SK-MEL-5 (cell line): ENCODE measurements around the gene KLF9. TPM values are rescaled to one million over a fixed set of nuclear protein-coding genes. Genes with fewer than 3 reads are reported as not detected.

Experiments used
- DNase-seq: peaks from one replicate; pipeline ENCODE4 v3.0.0-alpha.2; 2016; ENCODE audit warnings: low read depth, low spot score
- in situ Hi-C: cut with HindIII; loops from 2 replicates; pipeline ENCODE4 v1.10.0; 2016; ENCODE audit warnings: low sequenced_read_pairs, high pct_unique_total_duplicates, low pct_unique_long_range_greater_than_20kb
- polyA plus RNA-seq, 2 experiments: library from polyadenylated mRNA; depleted of rRNA; stranded (reverse); fragments of >200 nt; gene quantifications; 2 replicates each; pipeline ENCODE4 v1.2.3, GENCODE V29; 2015
- total RNA-seq: library from RNA; depleted of rRNA; stranded (reverse); fragments of >200 nt; shearing (Covaris generic); gene quantifications from 2 replicates; pipeline ENCODE4 v1.2.3, GENCODE V29; 2014; rRNA removed

The KLF9 gene
- 42.7 and 43.1 TPM in 2 replicates for total RNA-seq
- polyA plus RNA-seq (2015; cell fraction: cytosol; rRNA removed): 75.5 and 93.3 TPM in 2 replicates
- 50.7 and 61.4 TPM in 2 replicates for polyA plus RNA-seq (2015; cell fraction: nucleus; rRNA removed)

DNA sequence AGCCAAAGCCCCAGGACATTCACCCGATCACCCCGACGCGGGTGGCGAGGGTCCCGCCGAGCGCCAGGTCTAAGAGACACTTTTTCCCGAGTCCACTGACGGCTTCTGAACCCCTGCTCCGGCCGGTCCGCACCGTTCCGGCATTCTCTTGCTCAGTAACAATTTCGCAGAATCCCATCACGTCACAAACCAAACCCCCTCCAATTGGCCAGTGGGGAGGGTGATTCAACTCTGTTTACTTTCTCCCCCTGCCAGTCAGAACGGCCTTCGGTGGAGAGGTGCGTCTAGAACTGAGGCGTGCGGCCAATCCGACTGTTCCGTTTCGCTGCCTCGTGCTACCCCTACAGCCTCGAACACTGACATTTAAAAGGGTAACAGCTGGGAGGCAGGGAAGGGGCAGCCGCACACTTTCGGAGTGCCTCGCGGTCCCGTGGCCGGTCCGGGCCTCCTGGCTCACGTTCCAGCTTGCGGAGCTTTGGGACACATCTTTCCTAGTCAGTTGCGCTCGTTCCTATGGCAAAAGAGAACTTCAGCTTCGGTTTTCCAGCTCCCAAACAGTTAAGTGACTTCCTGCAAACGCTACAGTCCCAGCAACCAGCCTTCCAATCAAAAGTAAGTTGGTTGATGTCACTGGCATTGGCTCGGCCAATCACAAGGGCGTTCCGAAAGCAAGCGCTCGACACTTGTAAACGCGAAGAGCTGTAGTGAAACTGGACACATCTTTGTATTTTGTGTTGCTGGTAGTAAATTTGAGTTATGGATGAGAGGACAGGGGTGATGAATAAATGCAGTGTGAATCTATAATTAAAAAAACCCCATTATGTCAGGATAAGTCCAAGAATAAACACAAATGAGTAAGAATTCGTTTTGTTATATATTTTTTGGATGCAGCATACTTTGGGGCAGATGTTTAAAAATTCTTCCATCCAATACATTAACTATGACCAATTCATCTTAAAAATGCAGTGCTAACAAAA lies at the start of gene KLF9:
TSS of gene KLF9 (minus strand) at position 859 of the 977 bp plus-strand sequence. CDS start 1,294 bp downstream, outside the sequence.
- DNase-seq: peak; percentile 97
- in situ Hi-C loops: no loop called here

DNA sequence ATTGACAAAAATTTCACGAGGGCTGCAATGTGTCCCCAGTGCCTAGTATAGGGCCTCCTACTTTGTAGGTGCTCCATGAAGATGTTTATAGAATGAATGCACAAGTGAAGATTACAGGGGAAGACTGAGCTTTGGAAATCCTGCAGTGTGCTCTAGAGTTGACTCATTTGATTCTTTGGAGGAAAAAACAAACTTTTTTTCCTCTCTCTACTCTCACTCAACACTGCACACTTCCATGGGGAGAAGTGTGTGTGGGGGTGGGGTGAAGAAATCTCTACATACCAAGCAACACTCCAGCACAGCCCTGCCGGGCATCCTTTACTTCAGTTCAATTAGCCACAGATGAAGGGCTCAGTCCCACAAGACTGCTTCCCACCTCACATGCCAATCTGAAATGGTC lies 49.4 kb upstream of the KLF9 start:
- in situ Hi-C loops: no loop called here
- no peak for DNase-seq

DNA sequence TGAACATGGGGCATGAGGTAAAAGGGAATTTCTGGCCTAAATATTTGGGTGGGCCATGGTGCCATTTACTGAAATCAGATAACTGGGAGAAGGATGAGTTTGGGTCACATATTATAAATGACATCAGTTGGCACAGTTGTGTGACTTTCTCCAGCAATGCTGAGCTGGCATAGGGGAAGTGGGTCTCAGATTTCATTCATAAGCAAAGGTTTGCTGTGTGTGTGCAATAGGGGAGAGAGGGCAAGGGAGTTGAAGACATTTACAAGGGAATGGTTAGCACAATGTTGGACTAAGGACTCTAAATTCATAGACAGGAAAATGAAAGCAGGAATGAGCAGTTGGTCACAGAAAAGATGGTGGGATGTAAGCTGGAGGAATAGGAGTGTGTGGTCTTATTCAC lies 47.8 kb upstream of the KLF9 start:
- no peak for DNase-seq
- in situ Hi-C loops: no loop called here

DNA sequence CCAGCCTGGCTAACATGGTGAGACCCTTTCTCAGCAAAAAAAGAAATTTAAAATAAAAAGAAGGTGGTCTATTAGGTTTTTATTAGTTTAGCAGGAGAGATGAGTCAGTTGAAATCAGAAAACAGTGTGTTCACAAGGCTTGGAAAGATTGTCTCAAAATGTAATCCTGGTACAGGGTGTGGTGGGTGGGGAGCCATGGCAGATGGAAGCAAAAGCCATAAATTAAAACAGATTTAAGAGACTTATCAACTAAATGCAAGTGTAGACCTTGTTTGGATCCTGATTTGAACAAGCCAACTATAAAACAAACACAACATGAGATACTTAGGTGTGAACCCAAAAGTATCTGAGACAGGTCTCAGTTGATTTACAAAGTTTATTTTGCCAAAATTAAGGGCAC lies 42.8 kb upstream of the KLF9 start:
- in situ Hi-C loops: no loop called here
- no peak for DNase-seq

DNA sequence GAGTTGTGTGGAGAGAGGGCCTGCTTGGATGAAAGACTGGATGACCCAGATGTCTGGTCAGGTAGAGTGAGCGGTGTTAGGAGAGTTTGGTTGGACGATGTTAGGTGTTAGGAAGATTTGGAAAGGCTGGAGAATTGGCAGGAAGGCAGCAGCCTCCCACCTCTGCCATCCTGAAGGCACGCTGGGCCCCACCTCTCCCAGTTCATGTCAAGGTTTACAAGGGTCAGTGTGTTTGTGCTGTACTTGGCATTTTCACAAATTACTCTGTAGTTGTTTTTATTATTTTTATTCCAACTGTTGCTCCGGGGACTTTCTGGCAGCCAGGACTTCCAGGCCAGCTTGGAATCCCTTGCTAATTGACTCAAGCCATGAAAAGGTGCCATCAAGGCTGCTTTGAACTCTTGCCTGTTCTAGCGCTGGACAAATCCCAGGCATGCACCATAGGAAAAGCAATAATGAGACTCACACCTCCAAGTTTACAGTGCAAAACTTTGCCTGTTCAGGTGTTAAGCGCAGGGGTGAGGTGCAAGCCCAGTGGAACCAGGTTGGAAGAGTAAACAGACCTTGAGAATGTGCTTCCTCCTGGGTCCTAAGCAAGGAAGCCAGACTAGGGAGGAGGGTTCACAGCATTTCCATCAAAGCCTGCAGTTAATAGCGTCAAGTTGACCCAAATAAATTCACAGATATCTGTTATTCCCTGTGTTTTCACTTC lies 41.7 kb upstream of the KLF9 start:
- no peak for DNase-seq
- in situ Hi-C loops: no loop called here

DNA sequence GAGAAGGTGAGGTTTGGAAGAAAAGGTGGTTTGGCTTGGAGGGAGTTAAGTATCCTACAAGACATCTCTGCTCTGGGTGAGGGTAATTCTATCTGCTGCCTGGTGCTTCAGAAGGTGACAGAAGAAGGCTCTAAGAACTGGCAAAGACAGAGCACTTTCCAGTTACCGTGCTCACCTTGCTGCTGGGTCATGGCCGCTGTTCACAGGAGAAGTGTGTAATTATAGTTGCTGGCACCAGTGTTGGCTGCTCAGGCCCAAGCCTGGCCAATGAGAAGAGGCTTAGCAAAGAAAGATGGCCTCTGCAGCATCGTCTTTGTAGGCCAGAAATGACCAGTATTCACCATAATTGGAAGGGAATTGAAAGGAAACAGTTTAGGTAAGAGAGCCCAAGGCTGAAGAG lies 37.9 kb upstream of the KLF9 start:
- in situ Hi-C loops: no loop called here
- no peak for DNase-seq

DNA sequence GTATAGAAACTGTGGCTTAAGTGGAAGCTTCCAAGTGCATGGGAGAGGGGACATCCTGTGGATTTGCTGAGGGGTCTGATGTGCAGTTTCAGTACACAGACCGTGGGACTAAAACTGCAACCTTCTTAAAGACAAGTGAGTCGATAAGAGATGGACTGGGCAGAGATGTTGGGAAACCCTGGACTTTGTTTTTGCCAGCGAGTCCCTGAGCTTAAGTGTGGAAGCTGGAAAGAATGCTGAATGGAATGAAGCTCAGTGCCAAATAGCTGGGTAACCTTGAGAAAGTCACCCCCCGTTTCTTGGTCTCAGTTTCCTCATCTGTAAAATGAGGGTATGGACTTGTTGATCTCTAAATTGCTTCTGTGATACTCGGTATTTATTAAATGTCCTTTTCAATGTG lies 37.3 kb upstream of the KLF9 start:
- no peak for DNase-seq
- in situ Hi-C loops: no loop called here

DNA sequence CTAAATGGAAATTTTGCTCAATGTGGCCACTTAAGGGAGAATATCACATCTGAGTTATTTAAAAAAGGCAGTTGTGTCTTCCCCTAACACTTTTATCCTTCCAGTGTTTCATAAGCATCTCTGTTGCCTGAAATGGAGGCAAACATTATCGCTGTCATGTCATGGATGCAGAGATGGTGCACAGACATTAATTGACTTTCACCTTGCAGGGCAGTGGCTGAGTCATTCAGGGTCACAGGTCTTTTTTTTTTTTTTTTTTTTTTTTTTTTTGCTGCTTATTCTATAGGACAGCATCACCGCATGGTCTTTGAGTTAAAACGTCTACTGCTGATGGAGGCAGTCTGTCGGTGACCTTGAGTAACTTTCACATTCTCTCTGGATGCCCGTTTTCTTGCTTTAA lies 36.3 kb upstream of the KLF9 start:
- in situ Hi-C loops: no loop called here
- no peak for DNase-seq

DNA sequence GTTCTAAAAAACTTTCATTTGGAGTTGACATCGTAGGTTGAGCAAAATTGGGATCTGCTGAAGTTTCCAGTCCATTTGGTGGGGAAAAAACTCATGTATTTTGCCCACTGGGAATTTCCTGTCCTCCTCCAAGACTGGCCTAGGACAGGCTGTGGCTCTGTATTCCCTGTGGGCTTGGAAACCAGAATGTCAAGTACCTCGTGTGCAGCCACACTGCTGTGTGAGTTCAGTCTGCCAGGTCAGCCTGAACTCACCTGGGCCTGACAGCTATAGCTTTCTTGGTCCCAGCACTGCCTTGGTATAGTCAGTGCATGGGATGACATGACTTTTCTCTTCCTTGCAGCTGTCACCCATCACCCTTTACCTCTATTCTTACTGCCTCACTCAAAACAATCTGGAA lies 35.0 kb upstream of the KLF9 start:
- in situ Hi-C loops: no loop called here
- no peak for DNase-seq

DNA sequence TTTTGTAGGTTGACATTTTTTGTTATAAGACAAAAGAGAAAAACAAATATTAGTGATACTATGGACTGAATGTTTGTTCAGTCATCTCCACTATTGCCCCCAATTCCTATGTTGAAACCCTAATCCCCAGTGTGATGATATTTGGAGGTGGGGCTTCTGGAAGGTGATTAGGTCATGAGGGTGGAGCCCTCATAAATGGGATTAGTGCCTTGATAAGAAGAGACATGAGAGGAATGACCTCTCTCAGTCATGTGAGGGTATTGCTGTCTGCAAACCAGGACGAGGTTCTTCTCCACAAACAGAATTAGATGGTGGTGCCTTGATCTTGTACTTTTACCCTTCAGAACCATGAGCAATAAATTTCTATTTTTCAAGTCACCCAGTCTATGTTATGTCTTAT lies 34.5 kb upstream of the KLF9 start:
- DNase-seq: no peak
- in situ Hi-C loops: no loop called here

DNA sequence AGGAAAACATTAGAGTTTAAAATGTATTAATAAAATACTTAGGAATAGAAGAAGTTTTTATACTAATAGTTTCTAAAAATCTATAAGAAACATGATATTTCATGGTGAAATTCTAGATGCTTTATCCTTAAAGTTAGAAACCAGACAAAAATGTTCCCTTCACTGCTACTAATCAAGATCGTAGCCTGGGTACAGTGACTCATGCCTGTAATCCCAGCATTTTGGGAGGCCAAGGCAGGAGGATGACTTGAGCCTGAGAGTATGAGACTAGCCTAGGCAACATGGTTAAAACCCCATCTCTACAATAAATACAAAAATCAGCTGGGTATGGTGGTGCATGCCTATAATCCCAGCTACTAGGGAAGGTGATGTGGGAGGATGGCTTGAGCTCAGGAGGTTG lies 30.4 kb upstream of the KLF9 start:
- in situ Hi-C loops: no loop called here

DNA sequence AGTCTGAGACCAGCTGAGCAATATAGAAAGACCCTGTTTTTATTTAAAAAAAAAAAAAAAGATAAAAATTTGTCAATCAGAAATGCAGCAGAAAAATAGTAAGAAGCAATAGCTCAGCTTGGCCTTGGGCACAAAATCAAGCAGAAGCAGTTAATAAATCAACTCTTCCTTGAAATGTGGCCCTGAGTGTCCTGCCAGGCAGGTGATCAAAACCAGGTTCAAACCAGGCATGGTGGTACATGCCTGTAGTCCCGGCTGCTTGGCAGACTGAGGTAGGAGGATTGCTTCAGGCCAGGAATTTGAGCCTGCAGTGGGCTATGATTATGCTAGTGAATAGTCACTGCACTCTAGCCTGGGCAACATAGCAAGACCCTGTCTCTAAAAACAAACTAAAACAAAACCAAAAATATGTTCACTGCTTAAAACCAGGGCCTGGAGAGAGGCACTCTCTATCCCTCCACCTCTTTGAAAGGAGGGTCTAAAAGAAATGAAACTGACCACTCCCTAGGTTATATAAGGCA lies 27.9 kb upstream of the KLF9 start:
- no peak for DNase-seq
- in situ Hi-C loops: no loop called here

More for the DNA sequence above, 30.4 kb upstream of the KLF9 start:
- DNase-seq: no peak

DNA sequence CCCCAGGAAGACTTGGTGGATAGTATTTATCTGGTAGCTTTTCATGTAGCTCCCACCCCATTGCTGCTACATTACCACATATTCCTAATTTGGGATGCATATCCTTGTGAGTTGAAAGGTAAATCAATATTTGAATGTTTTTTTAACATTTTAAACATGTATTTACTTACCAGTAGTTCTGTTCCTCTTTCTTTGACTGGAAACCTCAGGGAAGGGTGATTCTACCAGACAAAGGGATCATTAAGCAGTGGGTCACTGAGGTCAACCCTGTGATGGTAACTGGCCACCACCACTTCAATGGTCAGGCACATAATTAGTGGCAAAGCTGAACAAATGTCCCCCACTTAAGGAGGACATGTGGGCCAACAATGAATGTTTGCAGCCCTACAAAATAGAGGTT lies 27.2 kb upstream of the KLF9 start:
- in situ Hi-C loops: no loop called here
- no peak for DNase-seq

DNA sequence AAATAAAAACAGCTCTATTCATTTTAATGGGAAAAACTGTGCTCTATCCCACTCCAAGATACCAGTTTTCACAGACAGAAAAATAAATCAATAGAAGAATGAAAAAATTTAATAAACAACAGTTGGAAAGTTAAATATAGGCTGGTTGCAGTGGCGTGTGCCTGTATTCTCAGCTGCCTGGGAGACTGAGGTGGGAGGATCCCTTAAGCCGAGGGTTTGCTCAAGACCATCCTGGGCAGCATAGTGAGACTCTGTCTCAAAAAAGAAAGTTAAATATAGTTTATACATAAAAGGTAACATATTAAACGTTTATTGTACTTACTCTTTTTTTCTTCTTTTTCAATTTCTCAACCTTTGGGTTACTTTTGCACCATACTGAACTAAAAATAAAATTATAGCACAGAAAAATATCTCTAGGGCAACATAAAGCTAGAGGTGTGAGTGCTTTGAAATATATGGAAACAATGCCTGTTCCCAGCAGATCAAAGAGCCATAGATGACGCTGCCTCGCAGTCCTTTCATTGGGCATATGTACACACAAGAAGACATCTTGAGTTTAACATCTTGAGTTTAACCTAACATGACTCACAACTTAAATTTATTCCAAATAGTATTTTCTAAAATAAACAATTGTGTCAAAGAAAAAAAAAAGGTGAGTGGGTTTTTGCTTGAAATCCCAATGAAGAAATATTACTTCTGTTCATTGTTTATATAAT lies 25.7 kb upstream of the KLF9 start:
- DNase-seq: no peak
- in situ Hi-C loops: no loop called here

DNA sequence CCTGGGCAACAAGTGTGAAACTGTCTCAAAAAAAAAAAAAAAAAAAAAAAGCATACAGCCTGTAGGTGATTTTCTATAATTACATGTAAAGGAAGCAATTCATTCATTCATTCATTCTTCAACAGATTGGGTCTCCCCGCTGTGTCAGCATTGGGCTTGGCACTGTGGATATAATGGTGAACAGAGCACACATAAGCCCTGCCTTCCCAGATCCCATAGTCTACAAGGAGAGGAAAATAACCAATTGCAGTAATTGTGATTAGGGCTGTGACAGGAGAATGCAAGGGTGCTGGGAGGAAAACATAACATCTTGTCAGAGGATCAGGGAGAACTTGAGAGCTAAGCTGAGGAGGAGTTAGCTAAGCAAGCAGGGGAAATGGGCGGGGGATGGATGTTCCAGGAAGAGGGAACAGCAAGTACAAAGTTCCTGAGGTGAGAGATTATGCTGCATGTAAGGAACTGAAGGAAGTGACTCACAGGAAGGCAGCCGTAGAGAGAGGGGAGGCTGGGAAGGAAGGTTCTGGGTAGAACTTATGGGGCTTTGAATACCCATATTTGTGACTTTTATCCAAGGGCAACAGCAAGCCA lies 24.0 kb upstream of the KLF9 start:
- DNase-seq: peak; percentile 33
- in situ Hi-C loops: no loop called here

DNA sequence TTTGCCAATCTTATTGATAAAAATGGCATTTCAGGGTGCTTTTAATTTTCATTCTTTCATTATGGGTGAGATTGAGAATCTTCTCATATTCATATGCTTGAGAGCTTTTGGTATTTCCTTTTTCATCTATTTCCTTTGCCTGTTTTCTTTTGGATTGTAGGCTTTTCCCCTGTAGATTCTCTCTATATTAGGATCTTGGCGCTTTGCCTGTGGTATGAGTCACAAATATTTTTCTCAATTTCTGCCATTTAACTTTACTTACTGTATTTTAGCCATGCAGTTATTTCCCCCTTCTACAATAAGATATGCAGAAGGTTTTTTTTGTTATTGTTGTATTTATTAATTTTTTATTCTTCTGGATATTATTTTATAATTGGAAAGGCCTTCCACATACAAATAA lies 21.5 kb upstream of the KLF9 start:
- in situ Hi-C loops: no loop called here
- peak; percentile 22 for DNase-seq

DNA sequence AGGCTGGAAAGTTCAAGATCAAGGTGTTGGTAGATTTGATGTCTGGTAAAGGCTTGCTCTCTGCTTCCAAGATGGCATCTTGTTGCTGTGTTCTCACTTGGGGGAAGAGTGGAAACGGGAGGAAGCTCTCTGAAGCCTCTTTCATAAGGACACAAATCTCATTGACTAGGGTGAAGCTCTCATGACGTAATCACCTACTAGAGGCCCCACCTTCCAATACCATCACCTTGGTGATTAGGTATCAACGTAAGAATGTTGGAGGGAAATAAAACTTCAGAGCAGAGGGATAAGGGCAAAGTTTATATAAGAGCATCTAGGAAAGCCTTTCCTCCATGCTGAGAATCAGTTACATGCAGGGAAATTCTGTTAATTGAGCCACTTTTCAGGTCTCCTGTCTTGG lies 15.4 kb upstream of the KLF9 start:
- no peak for DNase-seq
- in situ Hi-C loops: no loop called here
